GM12874 (cell line): ENCODE results near the gene PIK3C2A.

Source experiments
- CTCF ChIP-seq: IDR thresholded peaks from 2 replicates; pipeline ENCODE4 v1.5.1; 2011; ENCODE audit warnings: low read depth, mild to moderate bottlenecking, control low read depth, low read length, moderate library complexity; ENCODE audit not compliant: insufficient read depth

The PIK3C2A gene

GRCh38 chr11:17218403-17218802 is 10.6 kb upstream of the PIK3C2A start:
- no peak for TF ChIP-seq CTCF

GRCh38 chr11:17217401-17217800 is 9.6 kb upstream of the PIK3C2A start:
- no peak for TF ChIP-seq CTCF

- TF ChIP-seq CTCF: no peak
Measured at GRCh38 chr11:17214338-17214737, 6.6 kb upstream of the PIK3C2A start.

GRCh38 chr11:17211286-17211685 is 3.5 kb upstream of the PIK3C2A start:
- no peak for TF ChIP-seq CTCF

GRCh38 chr11:17209939-17210245 is 2.1 kb upstream of the PIK3C2A start:
- no peak for TF ChIP-seq CTCF

GRCh38 chr11:17208257-17208999 is 642 bp upstream of the PIK3C2A start:
- no peak for TF ChIP-seq CTCF

GRCh38 chr11:17206463-17206862 is 1.3 kb downstream of the PIK3C2A start:
- no peak for TF ChIP-seq CTCF
